WERI-Rb-1 (cell line): ENCODE measurements around the gene SPCS3.

ENCODE experiments used
- DNase-seq: peaks from one replicate; pipeline ENCODE4 v3.0.0-alpha.2; 2020
- H3K27ac ChIP-seq: fragments of 250-450 bp; sonication (Bioruptor Pico); 2 replicates; pipeline ENCODE4 v1.5.1; 2020; ENCODE audit warnings: mild to moderate bottlenecking, moderate library complexity
- H3K27me3 ChIP-seq: fragments of 250-450 bp; sonication (Bioruptor Pico); 2 replicates; pipeline ENCODE4 v1.5.1; 2021; ENCODE audit warnings: mild to moderate bottlenecking, low read depth, moderate library complexity; ENCODE audit not compliant: insufficient read depth, severe bottlenecking
- H3K36me3 ChIP-seq: fragments of 250-450 bp; sonication (Bioruptor Pico); 2 replicates; pipeline ENCODE4 v1.5.1; 2020; ENCODE audit warnings: mild to moderate bottlenecking, moderate library complexity
- H3K4me3 ChIP-seq: 2 replicates; pipeline ENCODE4 v1.5.1; 2011; ENCODE audit warnings: low read depth, mild to moderate bottlenecking, control low read depth, low read length
- H3K9me3 ChIP-seq: fragments of 250-450 bp; sonication (Bioruptor Pico); 2 replicates; pipeline ENCODE4 v1.5.1; 2021; ENCODE audit warnings: mild to moderate bottlenecking, moderate library complexity; ENCODE audit not compliant: severe bottlenecking
- CTCF ChIP-seq: IDR thresholded peaks from 2 replicates; pipeline ENCODE4 v1.5.1; 2011; ENCODE audit warnings: low read depth, mild to moderate bottlenecking, control low read depth, inconsistent platforms, low read length

The SPCS3 gene

GRCh38 chr4:176359590-176359989, 39.8 kb downstream of the SPCS3 start:
- no peaks in the 10 kb centered on the region for H3K36me3 ChIP-seq
- H3K9me3 ChIP-seq = no peaks in the 10 kb centered on the region
- H3K4me3 ChIP-seq = no peak overlapping the region
- no peak for TF ChIP-seq CTCF
- H3K27ac ChIP-seq = no peak overlapping the region
- H3K27me3 ChIP-seq = no peaks in the 10 kb centered on the region
- DNase-seq = no peak

GRCh38 chr4:176360446-176360845, 40.7 kb downstream of the SPCS3 start:
- no peak overlapping the region for H3K27ac ChIP-seq
- no peaks in the 10 kb centered on the region for H3K36me3 ChIP-seq
- H3K4me3 ChIP-seq = no peak overlapping the region
- DNase-seq = no peak
- TF ChIP-seq CTCF = no peak
- no peaks in the 10 kb centered on the region for H3K9me3 ChIP-seq
- no peaks in the 10 kb centered on the region for H3K27me3 ChIP-seq

- H3K4me3 ChIP-seq = no peak overlapping the region
- peaks cover 5% of the 10 kb centered on the region for H3K9me3 ChIP-seq
- no peak for DNase-seq
- no peak for TF ChIP-seq CTCF
- no peak overlapping the region for H3K27ac ChIP-seq
- H3K27me3 ChIP-seq = no peaks in the 10 kb centered on the region
- no peaks in the 10 kb centered on the region for H3K36me3 ChIP-seq
These were observed 43.3 kb downstream of the SPCS3 start for GRCh38 chr4:176363072-176363471.

- DNase-seq = no peak
- Histone ChIP-seq H3K27ac (no peak overlapping the region), H3K4me3 (no peak overlapping the region), H3K36me3 (no peaks in the 10 kb centered on the region), H3K27me3 (no peaks in the 10 kb centered on the region), H3K9me3 (peaks cover 5% of the 10 kb centered on the region)
- no peak for TF ChIP-seq CTCF
These were observed 48.2 kb downstream of the SPCS3 start for GRCh38 chr4:176367771-176368465.

- Histone ChIP-seq H3K36me3 (no peaks in the 10 kb centered on the region), H3K27ac (no peak overlapping the region), H3K9me3 (no peaks in the 10 kb centered on the region), H3K27me3 (no peaks in the 10 kb centered on the region), H3K4me3 (no peak overlapping the region)
- no peak for DNase-seq
- TF ChIP-seq CTCF = peak; percentile 20; the same call in 1 of the 2 replicates
These were observed 56.4 kb downstream of the SPCS3 start for GRCh38 chr4:176376032-176376614.
